Endothelial cell of umbilical vein (primary cell): ENCODE measurements around the gene ATP13A2. TPM values are rescaled to one million over a fixed set of nuclear protein-coding genes. Genes with fewer than 3 reads are reported as not detected.

Experiments used
- BruUV-seq: library from RNA; stranded (reverse); fragments of 400-500 nt; replicated peaks from 2 replicates; lab custom pipeline; 2021; lab: Mats Ljungman, UMichigan
- CTCF ChIA-PET: fragments of 300-600, 350-600 bp; sonication (Branson Sonifier 250); formaldehyde crosslinking; loops from one replicate; lab custom pipeline; 2021; ENCODE audit warnings: antibody characterized with exemption, inconsistent platforms; lab: Charles Lee
- POLR2A ChIA-PET: fragments of 300-600, 350-600 bp; sonication (Branson Sonifier 250); formaldehyde crosslinking; loops from one replicate; lab custom pipeline; 2021; ENCODE audit warnings: antibody characterized with exemption, inconsistent platforms; lab: Charles Lee
- DNase-seq: peaks from one replicate; pipeline ENCODE4 v3.0.0-alpha.2; 2011; ENCODE audit warnings: low read depth, low spot score
- FAIRE-seq: peaks from 2 replicates; lab custom pipeline; 2011; peaks lifted over from hg19 to GRCh38; lab: Jason Lieb, UNC
- H2AFZ ChIP-seq: 2 replicates; pipeline ENCODE4 v1.6.0; 2012; ENCODE audit warnings: low read depth, low read length, control low read depth, inconsistent platforms
- H3K27ac ChIP-seq: 2 replicates; pipeline ENCODE4 v1.5.1; 2011; ENCODE audit warnings: low read depth, mild to moderate bottlenecking, control low read depth, low read length, moderate library complexity; ENCODE audit not compliant: insufficient read depth
- H3K27me3 ChIP-seq, 2 experiments: 2 replicates each; pipeline versions ENCODE4 v1.6.0 to v1.6.1; 2011; ENCODE audit warnings: low read length in 2 of 2, mixed read lengths in 1 of 2; ENCODE audit not compliant: control insufficient read depth in 2 of 2, insufficient read depth in 2 of 2
- H3K36me3 ChIP-seq, 2 experiments: 2 replicates in 1 of 2; 3 replicates in 1 of 2; pipeline ENCODE4 v1.5.1; 2011; ENCODE audit warnings: low read length in 2 of 2, mild to moderate bottlenecking in 1 of 2, moderate library complexity in 1 of 2; ENCODE audit not compliant: control insufficient read depth in 2 of 2, insufficient read depth in 2 of 2; ENCODE audit errors: extremely low read depth in 1 of 2
- H3K4me1 ChIP-seq: 3 replicates; pipeline ENCODE4 v1.5.1; 2011; ENCODE audit warnings: mild to moderate bottlenecking, low read length; ENCODE audit not compliant: control insufficient read depth, insufficient read depth; ENCODE audit errors: extremely low read depth
- H3K4me2 ChIP-seq: 2 replicates; pipeline ENCODE4 v1.6.1; 2011; ENCODE audit warnings: low read length, control low read depth, mixed read lengths; ENCODE audit not compliant: insufficient read depth
- H3K4me3 ChIP-seq, 3 experiments: fragments of 200-600 bp in 1 of 3; sonication (generic), shearing (Covaris generic) in 1 of 3; replicated peaks in 1 of 3; 2 replicates each; pipeline ENCODE4 v1.5.1; 2011 to 2016; ENCODE audit warnings: control low read depth in 3 of 3, low read length in 3 of 3, mild to moderate bottlenecking in 2 of 3, inconsistent platforms in 1 of 3, low read depth in 1 of 3, moderate library complexity in 1 of 3; ENCODE audit not compliant: insufficient read depth in 1 of 3
- H3K79me2 ChIP-seq: 2 replicates; pipeline ENCODE4 v1.6.0; 2012; ENCODE audit warnings: low read length, inconsistent platforms; ENCODE audit not compliant: control insufficient read depth, insufficient read depth
- H3K9ac ChIP-seq: replicated peaks from 2 replicates; pipeline ENCODE3; 2011; ENCODE audit warnings: low read length, control low read depth; ENCODE audit not compliant: insufficient read depth; ENCODE audit errors: extremely low read depth
- H3K9me1 ChIP-seq: replicated peaks from 3 replicates; pipeline ENCODE4 v1.6.0; 2011; ENCODE audit warnings: mild to moderate bottlenecking, low read length; ENCODE audit not compliant: control insufficient read depth, insufficient read depth; ENCODE audit errors: extremely low read depth
- H3K9me3 ChIP-seq: replicated peaks from 2 replicates; pipeline ENCODE4 v1.5.1; 2012; ENCODE audit warnings: low read length, inconsistent platforms; ENCODE audit not compliant: control insufficient read depth, insufficient read depth
- H4K20me1 ChIP-seq: replicated peaks from 2 replicates; pipeline ENCODE3; 2011; ENCODE audit warnings: mild to moderate bottlenecking, low read length; ENCODE audit not compliant: control insufficient read depth, insufficient read depth; ENCODE audit errors: extremely low read depth
- EZH2 ChIP-seq: IDR thresholded peaks from 2 replicates; pipeline ENCODE4 v1.6.1; 2012; ENCODE audit warnings: borderline replicate concordance, low read depth, mild to moderate bottlenecking, moderate library complexity, low read length, inconsistent platforms; ENCODE audit not compliant: severe bottlenecking
- FOS ChIP-seq: IDR thresholded peaks from 2 replicates; pipeline ENCODE4 v1.6.1; 2011; ENCODE audit warnings: mild to moderate bottlenecking, low read length, moderate library complexity, borderline replicate concordance; ENCODE audit not compliant: insufficient read depth
- GATA2 ChIP-seq: IDR thresholded peaks from 2 replicates; pipeline ENCODE4 v1.7.0; 2011; ENCODE audit warnings: low read depth, mild to moderate bottlenecking, moderate library complexity, mixed read lengths, low read length; ENCODE audit not compliant: insufficient read length, insufficient read depth
- JUN ChIP-seq: IDR thresholded peaks from 2 replicates; pipeline ENCODE4 v1.6.1; 2011; ENCODE audit warnings: borderline replicate concordance, low read depth; ENCODE audit not compliant: insufficient read length, insufficient read depth
- MYC ChIP-seq: IDR thresholded peaks from one replicate; pipeline ENCODE4 v1.6.1; 2011; ENCODE audit warnings: mild to moderate bottlenecking, low read depth, low read length
- POLR2A ChIP-seq: IDR thresholded peaks from 2 replicates; pipeline ENCODE4 v1.6.1; 2012; ENCODE audit warnings: low read depth, mild to moderate bottlenecking, control low read depth, low read length
- POLR2AphosphoS5 ChIP-seq: IDR thresholded peaks from 2 replicates; pipeline ENCODE4 v1.6.1; 2012; ENCODE audit warnings: low read depth, mild to moderate bottlenecking, control low read depth, low read length, moderate library complexity; ENCODE audit not compliant: insufficient read depth
- dilution Hi-C: fragments of 300-500 bp; cut with MboI; formaldehyde crosslinking; loops from one replicate; pipeline ENCODE4 v1.15.0; 2019; ENCODE audit warnings: low sequenced_read_pairs; ENCODE audit not compliant: extremely low pct_ligation_motif_present
- intact Hi-C: fragments of 100-400 bp; cut with micrococcal nuclease; formaldehyde crosslinking; loops from one replicate; pipeline ENCODE4 v1.10.0; 2022
- polyA plus RNA-seq, 4 experiments: library from polyadenylated mRNA; depleted of rRNA in 3 of 4; stranded (reverse) in 3 of 4; unstranded in 1 of 4; fragments of >200 nt; gene quantifications; 2 replicates each; pipeline versions ENCODE4 v1.2.1 to v1.2.3, GENCODE V29; 2011 to 2012; ENCODE audit warnings: missing spikeins in 1 of 4
- total RNA-seq: library from RNA; stranded (reverse); gene quantifications from 2 replicates; pipeline ENCODE4 v1.2.3, GENCODE V29; 2021
- TF ChIP-seq, protein P1 (sequence below): IDR thresholded peaks from 2 replicates; pipeline ENCODE4 v1.6.1; 2011; ENCODE audit not compliant: insufficient read depth, insufficient read length
- TF ChIP-seq, protein P2 (sequence below), 2 donors: IDR thresholded peaks; 1 replicate in 1 of 2; 2 replicates in 1 of 2; pipeline ENCODE4 v1.5.1; 2011; ENCODE audit warnings: low read length in 2 of 2, mild to moderate bottlenecking in 2 of 2, moderate library complexity in 2 of 2, control low read depth in 1 of 2, inconsistent platforms in 1 of 2, low read depth in 1 of 2; ENCODE audit not compliant: insufficient read depth in 1 of 2; ENCODE audit errors: extremely low read depth in 1 of 2

ATP13A2 gene
- total and polyA plus RNA-seq, 2 donors (not counting 3 experiments of a cell fraction or from before 2014, with no cell fraction given), result 44.9 to 60.6 TPM

DNA sequence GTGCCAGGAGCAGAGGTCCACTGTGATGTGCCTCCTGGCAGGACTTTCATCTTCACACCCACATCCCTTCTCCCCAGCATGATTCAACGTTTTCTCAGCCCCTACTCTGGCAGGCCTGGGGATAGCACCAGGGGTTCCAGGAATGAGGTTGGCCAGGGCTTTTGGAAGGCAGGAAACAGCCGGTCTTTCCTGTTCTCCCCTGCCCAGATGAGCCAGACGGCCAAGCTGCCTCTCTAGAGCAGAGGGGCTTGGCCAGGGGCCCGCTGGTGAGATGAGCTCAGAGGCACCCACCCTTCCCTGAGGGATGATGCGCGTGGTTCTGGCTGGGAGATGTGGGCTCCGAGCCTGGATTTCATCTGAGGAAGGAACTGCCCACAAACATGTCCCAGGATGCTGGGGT is 27.0 kb downstream of the ATP13A2 start:
- H3K27me3 ChIP-seq, result no peaks in the 10 kb centered on the region
- ChIA-PET CTCF (interaction anchor here (0.5 to 2.7 kb wide), 11 partner anchors 12 to 33 kb away, joined by 3 to 16 read pairs (median 7); no protein-coding TSS in a partner anchor), POLR2A (interaction anchor here (1.2 to 1.4 kb wide), 2 partner anchors 10 to 17 kb away, joined by 4 to 8 read pairs; no protein-coding TSS in a partner anchor)
- peaks cover 16% of the 10 kb centered on the region for H3K4me1 ChIP-seq
- BruUV-seq, result no TSS peak
- H2AFZ ChIP-seq, result no peak overlapping the region
- H3K4me2 ChIP-seq, result no peak overlapping the region
- no peaks in the 10 kb centered on the region for H3K9me3 ChIP-seq
- intact Hi-C loops, result loop anchor here (1.0 to 2.0 kb wide), 3 partner anchors 17 to 26 kb away; partner anchors contain the start of gene ATP13A2
- peaks cover 0 to 13% of the 10 kb centered on the region in 2 experiments for H3K36me3 ChIP-seq
- H4K20me1 ChIP-seq, result no peaks in the 10 kb centered on the region
- no peaks in the 10 kb centered on the region for H3K79me2 ChIP-seq
- no peak overlapping the region for H3K4me3 ChIP-seq
- no peaks in the 10 kb centered on the region for H3K9me1 ChIP-seq
- FAIRE-seq (peak; percentile 94), DNase-seq (peak; percentile 93)
- TF ChIP-seq, protein P1, sequence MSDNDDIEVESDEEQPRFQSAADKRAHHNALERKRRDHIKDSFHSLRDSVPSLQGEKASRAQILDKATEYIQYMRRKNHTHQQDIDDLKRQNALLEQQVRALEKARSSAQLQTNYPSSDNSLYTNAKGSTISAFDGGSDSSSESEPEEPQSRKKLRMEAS, result no peak
- TF ChIP-seq JUN (no peak), EZH2 (no peak), POLR2AphosphoS5 (peak; percentile 35), POLR2A (no peak), GATA2 (no peak), FOS (peak; percentile 50), MYC (no peak)
- TF ChIP-seq, protein P2, sequence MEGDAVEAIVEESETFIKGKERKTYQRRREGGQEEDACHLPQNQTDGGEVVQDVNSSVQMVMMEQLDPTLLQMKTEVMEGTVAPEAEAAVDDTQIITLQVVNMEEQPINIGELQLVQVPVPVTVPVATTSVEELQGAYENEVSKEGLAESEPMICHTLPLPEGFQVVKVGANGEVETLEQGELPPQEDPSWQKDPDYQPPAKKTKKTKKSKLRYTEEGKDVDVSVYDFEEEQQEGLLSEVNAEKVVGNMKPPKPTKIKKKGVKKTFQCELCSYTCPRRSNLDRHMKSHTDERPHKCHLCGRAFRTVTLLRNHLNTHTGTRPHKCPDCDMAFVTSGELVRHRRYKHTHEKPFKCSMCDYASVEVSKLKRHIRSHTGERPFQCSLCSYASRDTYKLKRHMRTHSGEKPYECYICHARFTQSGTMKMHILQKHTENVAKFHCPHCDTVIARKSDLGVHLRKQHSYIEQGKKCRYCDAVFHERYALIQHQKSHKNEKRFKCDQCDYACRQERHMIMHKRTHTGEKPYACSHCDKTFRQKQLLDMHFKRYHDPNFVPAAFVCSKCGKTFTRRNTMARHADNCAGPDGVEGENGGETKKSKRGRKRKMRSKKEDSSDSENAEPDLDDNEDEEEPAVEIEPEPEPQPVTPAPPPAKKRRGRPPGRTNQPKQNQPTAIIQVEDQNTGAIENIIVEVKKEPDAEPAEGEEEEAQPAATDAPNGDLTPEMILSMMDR (IDR thresholded peaks at IDR 0.05; ENCODE audit: extremely low read depth in 1 of 2, insufficient read depth in 1 of 2, low read depth in 1 of 2, low read length in 2 of 2), result no peak
- H3K9ac ChIP-seq, result no peak overlapping the region
- dilution Hi-C loops, result no loop called here
- H3K27ac ChIP-seq, result peak overlapping the region; percentile 26
